Measurements from ENCODE around the gene MRPS9.

GRCh38 chr2:105092797-105093196, 54.9 kb downstream of the MRPS9 start:
- no peak for TF ChIP-seq CTCF (IDR thresholded peaks at IDR 0.05; ENCODE audit: low read depth, low read length, poor library complexity, severe bottlenecking)
- no peak for TF ChIP-seq EZH2phosphoT487 (IDR thresholded peaks at IDR 0.05; ENCODE audit: borderline replicate concordance, low read length)
